HCT116 (cell line): Measurements from ENCODE around the gene COX11. TPM values are rescaled to one million over a fixed set of nuclear protein-coding genes. Genes with fewer than 3 reads are reported as not detected.

Source experiments
- ATAC-seq: fragments of 200-7000 bp; cut with Tn5 transposase; 2 replicates; pipeline ENCODE4 v1.9.1; 2020; ENCODE audit warnings: mild to moderate bottlenecking, moderate library complexity
- BruUV-seq: library from RNA; stranded (reverse); fragments of 400-500 nt; replicated peaks from 2 replicates; lab custom pipeline; 2021; lab: Mats Ljungman, UMichigan
- CTCF ChIA-PET: fragments of 300-600 bp; sonication (Branson Sonifier 250); formaldehyde crosslinking; loops from one replicate; lab custom pipeline; 2021; ENCODE audit warnings: antibody characterized with exemption; lab: Charles Lee
- POLR2A ChIA-PET: fragments of 300-600, 350-600 bp; sonication (Branson Sonifier 250); formaldehyde crosslinking; loops from one replicate; lab custom pipeline; 2021; ENCODE audit warnings: antibody characterized with exemption; lab: Charles Lee
- RAD21 ChIA-PET, 2 experiments: fragments of 300-600 bp; sonication (Branson Sonifier 250); formaldehyde crosslinking; loops; one replicate each; lab custom pipeline; 2023; ENCODE audit warnings: low total read pairs in 2 of 2; ENCODE audit not compliant: uncharacterized antibody in 2 of 2, unreplicated experiment in 2 of 2, low non-redundant PET in 1 of 2; lab: Charles Lee
- DNase-seq: peaks from one replicate; pipeline ENCODE4 v3.0.0-alpha.2; 2010; ENCODE audit warnings: low read depth, low spot score
- H2AFZ ChIP-seq: fragments of 200-600 bp; shearing (Covaris generic), sonication (generic); 2 replicates; pipeline ENCODE4 v1.6.1; 2017; ENCODE audit warnings: low read depth, mixed run types, mixed read lengths, antibody characterized with exemption, low read length; ENCODE audit not compliant: poor library complexity, severe bottlenecking
- H3K27ac ChIP-seq: 2 replicates; pipeline ENCODE4 v1.5.1; 2012; ENCODE audit warnings: low read depth, low read length
- H3K27me3 ChIP-seq: fragments of 200-600 bp; sonication (generic); 2 replicates; pipeline ENCODE4 v1.6.1; 2016; ENCODE audit warnings: mixed run types, low read length, mixed read lengths; ENCODE audit not compliant: insufficient read depth
- H3K36me3 ChIP-seq, 2 experiments: fragments of 200-500 bp in 1 of 2; fragments of 200-600 bp in 1 of 2; sonication (Bioruptor generic) in 1 of 2; sonication (generic) in 1 of 2; 2 replicates each; pipeline versions ENCODE4 v1.5.1 to v1.6.1; 2014 to 2016; ENCODE audit warnings: low read length in 2 of 2, inconsistent platforms in 1 of 2, mixed read lengths in 1 of 2, mixed run types in 1 of 2; ENCODE audit not compliant: insufficient read depth in 2 of 2, control insufficient read depth in 1 of 2
- H3K4me1 ChIP-seq, 2 experiments: fragments of 200-600 bp in 1 of 2; sonication (generic) in 1 of 2; 2 replicates each; pipeline versions ENCODE4 v1.5.1 to v1.6.1; 2012 to 2017; ENCODE audit warnings: low read length in 2 of 2, inconsistent platforms in 1 of 2, mild to moderate bottlenecking in 1 of 2, mixed read lengths in 1 of 2, mixed run types in 1 of 2, moderate library complexity in 1 of 2; ENCODE audit not compliant: insufficient read depth in 2 of 2, control insufficient read depth in 1 of 2
- H3K4me2 ChIP-seq: fragments of 200-600 bp; sonication (generic); 2 replicates; pipeline ENCODE4 v1.6.1; 2017; ENCODE audit warnings: mixed run types, low read length, mixed read lengths
- H3K4me3 ChIP-seq, 2 experiments: fragments of 200-600 bp in 1 of 2; sonication (generic) in 1 of 2; replicated peaks in 1 of 2; 2 replicates each; pipeline ENCODE4 v1.5.1; 2011 to 2016; ENCODE audit warnings: low read length in 2 of 2, control low read depth in 1 of 2, low read depth in 1 of 2, mild to moderate bottlenecking in 1 of 2, mixed read lengths in 1 of 2, mixed run types in 1 of 2
- H3K79me2 ChIP-seq: fragments of 200-600 bp; sonication (generic); 2 replicates; pipeline ENCODE4 v1.6.1; 2017; ENCODE audit warnings: mild to moderate bottlenecking, mixed run types, low read length, moderate library complexity, mixed read lengths; ENCODE audit not compliant: insufficient read depth
- H3K9ac ChIP-seq: fragments of 200-600 bp; sonication (generic); 2 replicates; pipeline ENCODE4 v1.6.1; 2016; ENCODE audit warnings: low read length, mixed read lengths
- H3K9me2 ChIP-seq: fragments of 200-600 bp; sonication (generic), shearing (Covaris generic); 2 replicates; pipeline ENCODE4 v1.6.1; 2017; ENCODE audit warnings: mixed run types, mild to moderate bottlenecking, moderate library complexity; ENCODE audit not compliant: insufficient read depth
- H3K9me3 ChIP-seq, 2 experiments: fragments of 200-500 bp in 1 of 2; fragments of 200-600 bp in 1 of 2; sonication (Bioruptor generic) in 1 of 2; sonication (generic) in 1 of 2; 2 replicates each; pipeline ENCODE4 v1.6.1; 2014 to 2017; ENCODE audit warnings: low read length in 2 of 2, mixed read lengths in 2 of 2, inconsistent platforms in 1 of 2, low read depth in 1 of 2, mild to moderate bottlenecking in 1 of 2, mixed run types in 1 of 2, moderate library complexity in 1 of 2; ENCODE audit not compliant: control insufficient read depth in 1 of 2, insufficient read depth in 1 of 2
- H4K20me1 ChIP-seq: fragments of 200-600 bp; sonication (generic), shearing (Covaris generic); 2 replicates; pipeline ENCODE4 v1.6.1; 2017; ENCODE audit warnings: mixed run types, mild to moderate bottlenecking, moderate library complexity; ENCODE audit not compliant: insufficient read depth
- ELF1 ChIP-seq: IDR thresholded peaks from 2 replicates; pipeline ENCODE4 v1.6.1; 2012; ENCODE audit warnings: low read depth, borderline replicate concordance
- EZH2 ChIP-seq: fragments of 200-600 bp; sonication (generic); IDR thresholded peaks from 2 replicates; pipeline ENCODE4 v1.6.1; 2017; ENCODE audit warnings: antibody characterized with exemption, mixed run types
- EZH2phosphoT487 ChIP-seq: fragments of 200-600 bp; IDR thresholded peaks from 2 replicates; pipeline ENCODE4 v1.6.1; 2018; ENCODE audit warnings: antibody characterized with exemption, borderline replicate concordance
- FOSL1 ChIP-seq: IDR thresholded peaks from 2 replicates; pipeline ENCODE4 v1.6.1; 2012; ENCODE audit warnings: low read depth
- JUND ChIP-seq: IDR thresholded peaks from 2 replicates; pipeline ENCODE4 v1.6.1; 2012
- MAX ChIP-seq: IDR thresholded peaks from 2 replicates; pipeline ENCODE4 v1.6.1; 2012
- REST ChIP-seq: IDR thresholded peaks from 2 replicates; pipeline ENCODE4 v1.6.1; 2012; ENCODE audit warnings: low read depth
- SP1 ChIP-seq: IDR thresholded peaks from 2 replicates; pipeline ENCODE4 v1.6.1; 2012; ENCODE audit warnings: low read depth
- YY1 ChIP-seq: IDR thresholded peaks from 2 replicates; pipeline ENCODE4 v1.6.1; 2011; ENCODE audit warnings: low read length, low read depth, moderate library complexity, mild to moderate bottlenecking; ENCODE audit not compliant: insufficient replicate concordance; ENCODE audit errors: extremely low read depth
- ZBTB33 ChIP-seq: IDR thresholded peaks from 2 replicates; pipeline ENCODE4 v1.6.1; 2011; ENCODE audit warnings: mild to moderate bottlenecking, low read length, moderate library complexity; ENCODE audit not compliant: insufficient replicate concordance; ENCODE audit errors: extremely low read depth
- ZNF274 ChIP-seq: fragments of 200-500 bp; sonication (Bioruptor generic); IDR thresholded peaks from 2 replicates; pipeline ENCODE4 v1.6.1; 2014; ENCODE audit warnings: mild to moderate bottlenecking, low read depth, low read length, inconsistent platforms
- intact Hi-C: fragments of 100-400 bp; cut with micrococcal nuclease; formaldehyde crosslinking; loops from 2 replicates; pipeline ENCODE4 v1.10.0; 2022
- total RNA-seq: library from RNA; stranded (reverse); gene quantifications from one replicate; pipeline ENCODE4 v1.2.1, GENCODE V29; 2021; ENCODE audit not compliant: unreplicated experiment

The COX11 gene
- total RNA-seq, 1 experiment from 2014 or later = 62.9 TPM

GRCh38 chr17:54937018-54937417 is 31.4 kb downstream of the COX11 start:
- intact Hi-C loops = no loop called here
- H3K4me2 ChIP-seq = no peak overlapping the region
- POLR2A ChIA-PET = no interaction called here

More at GRCh38 chr17:54937018-54937417, 31.4 kb downstream of the COX11 start:
- Histone ChIP-seq H3K27ac (no peak overlapping the region), H4K20me1 (no peaks in the 10 kb centered on the region), H3K27me3 (no peaks in the 10 kb centered on the region), H3K36me3 (peaks cover 40 to 66% of the 10 kb centered on the region in 2 experiments), H3K4me3 (no peak overlapping the region), H2AFZ (no peak overlapping the region), H3K4me1 (no peaks in the 10 kb centered on the region), H3K9me3 (no peaks in the 10 kb centered on the region), H3K9ac (no peak overlapping the region), H3K79me2 (no peaks in the 10 kb centered on the region), H3K9me2 (no peaks in the 10 kb centered on the region)
- ATAC-seq (no peak), DNase-seq (no peak)
- TF ChIP-seq ELF1 (no peak), ZNF274 (no peak), EZH2phosphoT487 (no peak), SP1 (no peak), MAX (no peak), REST (no peak), FOSL1 (no peak), YY1 (no peak), EZH2 (no peak), JUND (no peak), ZBTB33 (no peak)
- ChIA-PET CTCF (no interaction called here), RAD21 (no interaction called here)
- BruUV-seq = no TSS peak
